Prostate gland (tissue), 2 donors: ENCODE results near the gene ZNF253.

Experiments
- POLR2A ChIP-seq: fragments of 450-650 bp; IDR thresholded peaks from one replicate; pipeline ENCODE4 v1.6.1; 2016; ENCODE audit warnings: antibody characterized with exemption, mild to moderate bottlenecking
- POLR2AphosphoS5 ChIP-seq: sonication (generic); formaldehyde crosslinking; IDR thresholded peaks from one replicate; pipeline ENCODE4 v1.6.1; 2017; ENCODE audit warnings: antibody characterized with exemption
- TF ChIP-seq, protein P1 (sequence below), 4 experiments: fragments of 200-600 bp in 2 of 4; fragments of 450-650 bp in 2 of 4; sonication (generic) in 2 of 4; IDR thresholded peaks; 1 replicate in 3 of 4; 2 replicates in 1 of 4; pipeline ENCODE4 v1.5.1; 2016 to 2019; ENCODE audit warnings: antibody characterized with exemption in 4 of 4, mild to moderate bottlenecking in 2 of 4, moderate library complexity in 2 of 4

DNA sequence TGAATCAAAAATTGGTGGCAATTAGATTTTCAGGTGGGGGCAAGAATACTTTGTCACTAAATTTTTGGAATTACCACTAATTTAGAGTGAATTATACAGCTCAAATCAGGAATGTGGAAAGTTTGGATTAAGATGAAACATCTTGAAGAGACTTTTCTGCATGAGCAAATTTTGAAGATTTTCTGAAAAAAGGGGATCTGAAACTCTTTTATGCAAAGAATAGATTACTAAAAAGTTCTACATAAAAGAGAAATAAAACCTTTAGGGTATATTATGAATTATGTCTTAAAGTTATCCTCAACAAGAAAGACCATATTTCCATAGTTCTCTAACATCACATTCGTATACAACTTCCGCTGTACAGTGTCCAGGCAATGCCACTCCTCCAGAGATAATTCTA is 71.7 kb downstream of the ZNF253 start:
- TF ChIP-seq, protein P1, sequence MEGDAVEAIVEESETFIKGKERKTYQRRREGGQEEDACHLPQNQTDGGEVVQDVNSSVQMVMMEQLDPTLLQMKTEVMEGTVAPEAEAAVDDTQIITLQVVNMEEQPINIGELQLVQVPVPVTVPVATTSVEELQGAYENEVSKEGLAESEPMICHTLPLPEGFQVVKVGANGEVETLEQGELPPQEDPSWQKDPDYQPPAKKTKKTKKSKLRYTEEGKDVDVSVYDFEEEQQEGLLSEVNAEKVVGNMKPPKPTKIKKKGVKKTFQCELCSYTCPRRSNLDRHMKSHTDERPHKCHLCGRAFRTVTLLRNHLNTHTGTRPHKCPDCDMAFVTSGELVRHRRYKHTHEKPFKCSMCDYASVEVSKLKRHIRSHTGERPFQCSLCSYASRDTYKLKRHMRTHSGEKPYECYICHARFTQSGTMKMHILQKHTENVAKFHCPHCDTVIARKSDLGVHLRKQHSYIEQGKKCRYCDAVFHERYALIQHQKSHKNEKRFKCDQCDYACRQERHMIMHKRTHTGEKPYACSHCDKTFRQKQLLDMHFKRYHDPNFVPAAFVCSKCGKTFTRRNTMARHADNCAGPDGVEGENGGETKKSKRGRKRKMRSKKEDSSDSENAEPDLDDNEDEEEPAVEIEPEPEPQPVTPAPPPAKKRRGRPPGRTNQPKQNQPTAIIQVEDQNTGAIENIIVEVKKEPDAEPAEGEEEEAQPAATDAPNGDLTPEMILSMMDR (IDR thresholded peaks at IDR 0.05): no peak
- TF ChIP-seq POLR2AphosphoS5 (no peak), POLR2A (no peak)
